Renal pelvis (tissue), 12 donors: ENCODE measurements around the gene PTPN3. TPM values are rescaled to one million over a fixed set of nuclear protein-coding genes. Genes with fewer than 3 reads are reported as not detected.
"Not testable (repeated sequence)": the region's sequence is repeated elsewhere in the genome, so short reads cannot be mapped to it uniquely, and the experiment has no call there.

Source experiments
- DNase-seq: peaks from one replicate; pipeline ENCODE4 v3.0.0-alpha.2; 2013
- long read RNA-seq, 16 experiments: transcript quantifications; one replicate each; lab custom pipeline, GENCODE V29; 2026
- polyA plus RNA-seq, 3 donors: library from polyadenylated mRNA; unstranded; fragments of 120-200 nt; gene quantifications; one replicate each; pipeline ENCODE4 v1.2.1, GENCODE V29; 2013; ENCODE audit not compliant: insufficient read length in 3 of 3

Gene PTPN3, protein sequence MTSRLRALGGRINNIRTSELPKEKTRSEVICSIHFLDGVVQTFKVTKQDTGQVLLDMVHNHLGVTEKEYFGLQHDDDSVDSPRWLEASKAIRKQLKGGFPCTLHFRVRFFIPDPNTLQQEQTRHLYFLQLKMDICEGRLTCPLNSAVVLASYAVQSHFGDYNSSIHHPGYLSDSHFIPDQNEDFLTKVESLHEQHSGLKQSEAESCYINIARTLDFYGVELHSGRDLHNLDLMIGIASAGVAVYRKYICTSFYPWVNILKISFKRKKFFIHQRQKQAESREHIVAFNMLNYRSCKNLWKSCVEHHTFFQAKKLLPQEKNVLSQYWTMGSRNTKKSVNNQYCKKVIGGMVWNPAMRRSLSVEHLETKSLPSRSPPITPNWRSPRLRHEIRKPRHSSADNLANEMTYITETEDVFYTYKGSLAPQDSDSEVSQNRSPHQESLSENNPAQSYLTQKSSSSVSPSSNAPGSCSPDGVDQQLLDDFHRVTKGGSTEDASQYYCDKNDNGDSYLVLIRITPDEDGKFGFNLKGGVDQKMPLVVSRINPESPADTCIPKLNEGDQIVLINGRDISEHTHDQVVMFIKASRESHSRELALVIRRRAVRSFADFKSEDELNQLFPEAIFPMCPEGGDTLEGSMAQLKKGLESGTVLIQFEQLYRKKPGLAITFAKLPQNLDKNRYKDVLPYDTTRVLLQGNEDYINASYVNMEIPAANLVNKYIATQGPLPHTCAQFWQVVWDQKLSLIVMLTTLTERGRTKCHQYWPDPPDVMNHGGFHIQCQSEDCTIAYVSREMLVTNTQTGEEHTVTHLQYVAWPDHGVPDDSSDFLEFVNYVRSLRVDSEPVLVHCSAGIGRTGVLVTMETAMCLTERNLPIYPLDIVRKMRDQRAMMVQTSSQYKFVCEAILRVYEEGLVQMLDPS
- 10 to 100 TPM; 44.8 to 66.0 (median 51.2) TPM for polyA plus RNA-seq
- long read RNA-seq, donor 1, full-length matches to known transcripts: 1 of 1 reads
- long read RNA-seq, donor 1, partial matches to known transcripts: 0 of 1 reads
- long read RNA-seq, donor 1, other reads (novel, unspliced or antisense): 0 of 1 reads
- long read RNA-seq, donor 2, full-length matches to known transcripts: 2 of 2 reads
- long read RNA-seq, donor 2, partial matches to known transcripts: 0 of 2 reads
- long read RNA-seq, donor 2, other reads (novel, unspliced or antisense): 0 of 2 reads
- long read RNA-seq, donor 3, full-length matches to known transcripts: 2 of 7 reads
- long read RNA-seq, donor 3, partial matches to known transcripts: 5 of 7 reads
- long read RNA-seq, donor 3, other reads (novel, unspliced or antisense): 0 of 7 reads
- long read RNA-seq, donor 4, full-length matches to known transcripts: 5 of 10 reads
- long read RNA-seq, donor 4, partial matches to known transcripts: 5 of 10 reads
- long read RNA-seq, donor 4, other reads (novel, unspliced or antisense): 0 of 10 reads
- long read RNA-seq, donor 5, full-length matches to known transcripts: 1 of 1 reads
- long read RNA-seq, donor 5, partial matches to known transcripts: 0 of 1 reads
- long read RNA-seq, donor 5, other reads (novel, unspliced or antisense): 0 of 1 reads
- long read RNA-seq, donor 6, full-length matches to known transcripts: 5 of 5 reads
- long read RNA-seq, donor 6, partial matches to known transcripts: 0 of 5 reads
- long read RNA-seq, donor 6, other reads (novel, unspliced or antisense): 0 of 5 reads
- long read RNA-seq, donor 7, full-length matches to known transcripts: 4 of 9 reads
- long read RNA-seq, donor 7, partial matches to known transcripts: 5 of 9 reads
- long read RNA-seq, donor 7, other reads (novel, unspliced or antisense): 0 of 9 reads
- long read RNA-seq, donor 8: 0 reads
- long read RNA-seq, donor 9, full-length matches to known transcripts: 5 of 5 reads
- long read RNA-seq, donor 9, partial matches to known transcripts: 0 of 5 reads
- long read RNA-seq, donor 9, other reads (novel, unspliced or antisense): 0 of 5 reads
- long read RNA-seq, donor 10, full-length matches to known transcripts: 1 of 1 reads
- long read RNA-seq, donor 10, partial matches to known transcripts: 0 of 1 reads
- long read RNA-seq, donor 10, other reads (novel, unspliced or antisense): 0 of 1 reads
- long read RNA-seq, donor 11, partial matches to known transcripts: 6 of 6 reads
- long read RNA-seq, donor 11, other reads (novel, unspliced or antisense): 0 of 6 reads
- long read RNA-seq, donor 12, full-length matches to known transcripts: 4 of 4 reads
- long read RNA-seq, donor 12, partial matches to known transcripts: 0 of 4 reads
- long read RNA-seq, donor 12, other reads (novel, unspliced or antisense): 0 of 4 reads
- long read RNA-seq, donor 13: 0 reads
- long read RNA-seq, donor 14: 0 reads
- long read RNA-seq, donor 15, full-length matches to known transcripts: 3 of 3 reads
- long read RNA-seq, donor 15, partial matches to known transcripts: 0 of 3 reads
- long read RNA-seq, donor 15, other reads (novel, unspliced or antisense): 0 of 3 reads
- long read RNA-seq, donor 16, full-length matches to known transcripts: 4 of 4 reads
- long read RNA-seq, donor 16, partial matches to known transcripts: 0 of 4 reads
- long read RNA-seq, donor 16, other reads (novel, unspliced or antisense): 0 of 4 reads

DNA sequence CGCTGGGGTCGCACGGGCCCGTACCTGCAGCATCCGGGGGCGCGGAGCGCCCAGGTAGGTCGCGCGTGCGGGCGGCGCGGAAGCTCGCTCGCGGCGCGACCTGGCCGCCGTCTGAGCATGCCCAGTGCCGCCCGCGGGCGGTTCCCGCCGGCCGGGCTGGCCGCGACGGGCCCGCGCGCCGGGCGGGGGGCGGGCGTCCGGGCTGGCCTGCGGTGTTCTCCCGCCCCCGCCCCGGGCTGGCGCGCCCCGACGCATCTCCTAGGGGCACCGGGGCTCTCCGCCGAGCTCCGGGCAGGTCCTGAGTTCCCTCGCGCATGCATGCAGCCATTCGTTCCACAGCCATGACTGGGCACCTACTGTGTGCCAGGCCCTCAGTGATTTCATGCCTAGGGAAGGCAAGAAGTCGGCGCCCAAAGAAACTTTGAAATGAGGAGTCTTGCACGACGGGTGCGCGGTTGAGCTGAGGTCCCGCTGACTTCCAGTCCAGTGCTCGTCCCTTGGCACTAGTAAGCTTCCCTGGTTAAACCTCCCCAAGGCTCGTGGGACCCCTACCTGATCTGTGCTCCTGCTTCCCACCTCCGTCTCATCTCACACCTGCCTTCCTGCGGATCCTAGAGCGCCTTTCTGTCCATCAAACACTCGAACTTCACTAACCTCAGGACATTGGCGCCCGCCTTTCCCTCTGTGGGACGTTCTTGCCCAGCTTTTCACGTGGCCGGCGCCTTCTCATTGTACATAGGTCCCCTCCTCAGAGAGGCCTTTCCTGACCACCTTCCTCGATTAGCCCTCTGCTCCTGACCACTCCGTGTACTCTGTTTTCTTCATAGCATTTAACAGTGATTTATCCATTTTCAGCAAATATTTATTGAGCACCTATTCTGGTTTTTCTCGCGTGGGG is at the start of gene PTPN3:
PTPN3 (minus strand) TSS at position 113 of the 898 bp plus-strand sequence. CDS start 34,873 bp downstream, outside the sequence.
- DNase-seq: no peak

DNA sequence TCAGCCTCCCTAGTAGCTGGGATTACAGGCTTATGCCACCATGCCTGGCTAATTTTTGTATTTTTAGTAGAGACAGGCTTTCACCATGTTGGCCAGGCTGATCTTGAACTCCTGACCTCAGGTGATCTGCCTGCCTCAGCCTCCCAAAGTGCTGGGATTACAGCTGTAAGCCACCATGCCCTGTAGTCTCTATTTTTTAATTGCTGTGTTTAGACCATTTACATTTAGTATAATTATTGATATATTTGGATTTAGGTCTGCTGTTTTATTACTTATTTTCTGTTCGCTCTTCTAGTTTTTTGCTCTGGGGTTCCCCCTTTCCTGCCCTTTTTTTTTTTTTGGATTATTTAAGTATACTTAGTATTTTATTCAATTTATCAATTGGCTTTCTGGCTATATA is 46.8 kb upstream of the PTPN3 start:
- not testable (repeated sequence) for DNase-seq

DNA sequence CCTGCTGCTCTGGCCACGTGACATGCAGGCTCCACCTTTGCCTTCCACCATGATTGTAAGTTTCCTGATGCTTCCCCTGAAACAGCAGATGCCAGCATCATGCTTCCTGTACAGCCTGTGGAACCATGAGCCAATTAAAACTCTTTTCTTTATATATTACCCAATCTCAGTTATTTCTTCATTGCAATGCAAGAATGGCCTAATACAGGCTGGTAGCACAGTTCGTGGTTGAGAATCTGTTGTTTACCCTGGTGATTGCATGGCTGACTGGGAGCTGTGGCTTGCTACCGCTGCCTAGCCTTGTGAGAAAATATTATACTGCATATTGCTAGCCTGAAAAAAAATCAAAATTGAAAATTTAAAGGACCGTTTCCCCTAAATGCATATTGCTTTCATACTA is 44.8 kb upstream of the PTPN3 start:
- no peak for DNase-seq

DNA sequence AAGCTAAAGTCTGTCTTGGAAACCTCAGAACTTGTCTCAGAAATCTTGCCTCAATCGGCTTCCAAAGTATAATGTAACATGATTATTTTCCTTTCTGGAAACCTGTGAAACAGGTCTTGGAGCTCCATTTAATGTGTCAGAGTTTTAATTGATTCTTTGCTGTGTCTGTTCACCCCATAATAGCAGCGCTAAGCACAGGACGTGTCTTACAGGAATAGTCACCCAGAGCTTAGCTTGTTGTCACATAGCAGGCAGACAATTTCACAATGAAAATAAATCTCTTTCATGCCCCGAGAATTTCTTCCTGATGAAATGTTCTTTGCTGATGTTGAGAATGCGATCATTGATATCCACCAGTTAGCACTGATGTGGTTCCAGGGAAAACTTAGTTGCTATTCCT is 40.2 kb upstream of the PTPN3 start:
- DNase-seq: no peak

DNA sequence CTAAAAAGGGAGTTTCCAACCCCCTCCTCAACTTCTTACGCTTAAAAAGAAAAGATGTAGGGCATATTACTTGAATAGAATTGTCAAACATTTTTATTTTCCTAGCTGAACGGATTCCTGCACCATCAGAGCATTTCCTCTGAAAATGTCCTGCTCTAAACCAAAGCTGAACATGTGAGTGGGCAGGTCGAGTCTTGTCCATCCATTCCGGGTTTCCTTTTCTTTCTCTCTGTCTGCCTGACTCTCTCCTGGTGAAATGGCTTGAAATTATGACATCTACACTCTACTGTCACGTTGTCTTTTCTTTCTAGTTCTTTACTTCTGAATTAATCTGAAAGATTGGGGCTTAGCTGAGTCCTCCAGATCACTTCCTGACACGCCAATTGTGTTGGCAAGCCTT is 39.2 kb upstream of the PTPN3 start:
- no peak for DNase-seq

DNA sequence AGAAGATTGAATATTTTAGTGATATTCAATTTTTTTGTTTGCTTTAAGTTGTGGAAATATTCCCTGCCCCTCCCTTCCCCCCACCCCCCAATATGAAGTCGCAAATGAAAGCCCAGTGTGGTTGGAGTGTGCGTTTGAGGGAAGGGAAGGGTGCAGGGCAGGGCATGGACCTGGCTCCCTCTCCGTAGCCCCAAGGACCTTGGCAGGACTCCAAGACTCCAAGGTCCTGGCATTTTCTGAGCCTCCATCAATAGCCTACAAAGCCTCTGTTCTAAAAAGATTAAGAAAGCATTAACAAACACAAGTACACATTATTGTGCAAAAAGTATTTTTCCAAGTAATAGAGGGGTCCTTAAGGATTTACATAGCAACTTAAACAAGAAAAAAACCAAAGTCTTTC is 38.8 kb upstream of the PTPN3 start:
- DNase-seq: no peak

DNA sequence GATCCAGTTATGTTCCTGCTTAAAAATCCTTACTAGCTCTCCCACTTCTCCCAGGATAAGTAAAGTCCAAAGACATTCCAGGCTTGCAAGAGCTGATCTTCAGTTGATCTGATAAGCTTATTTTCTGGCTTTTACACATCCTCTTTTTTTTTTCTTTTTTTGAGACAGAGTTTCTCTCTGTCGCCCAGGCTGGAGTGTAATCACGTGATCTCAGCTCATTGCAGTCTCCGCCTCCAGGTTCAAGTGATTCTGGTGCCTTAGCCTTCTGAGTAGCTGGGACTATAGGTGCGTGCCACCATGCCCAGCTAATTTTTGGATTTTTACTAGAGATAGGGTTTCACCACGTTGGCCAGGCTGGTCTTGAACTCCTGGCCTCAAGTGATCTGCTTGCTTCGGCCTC is 37.3 kb upstream of the PTPN3 start:
- no peak for DNase-seq

DNA sequence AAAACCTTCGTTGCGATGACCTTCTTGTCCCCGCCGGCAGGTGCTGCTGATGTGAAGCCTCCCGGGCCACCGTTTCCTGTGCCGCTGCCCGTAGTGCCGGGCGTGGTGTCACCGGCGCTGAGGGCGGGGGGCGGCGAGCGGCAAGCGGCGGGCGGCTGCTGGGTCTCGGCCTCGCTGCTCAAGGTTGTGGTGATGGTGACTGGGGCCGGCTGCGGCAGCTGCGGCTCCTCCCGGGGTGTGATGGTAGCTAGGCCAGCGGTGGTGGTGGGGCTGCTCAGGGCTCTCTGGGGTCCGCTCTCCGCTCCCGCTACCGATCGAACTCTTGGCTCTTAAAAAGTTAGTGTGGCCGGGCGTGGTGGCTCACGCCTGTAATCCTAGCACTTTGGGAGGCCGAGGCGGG is 36.0 kb upstream of the PTPN3 start:
- no peak for DNase-seq

DNA sequence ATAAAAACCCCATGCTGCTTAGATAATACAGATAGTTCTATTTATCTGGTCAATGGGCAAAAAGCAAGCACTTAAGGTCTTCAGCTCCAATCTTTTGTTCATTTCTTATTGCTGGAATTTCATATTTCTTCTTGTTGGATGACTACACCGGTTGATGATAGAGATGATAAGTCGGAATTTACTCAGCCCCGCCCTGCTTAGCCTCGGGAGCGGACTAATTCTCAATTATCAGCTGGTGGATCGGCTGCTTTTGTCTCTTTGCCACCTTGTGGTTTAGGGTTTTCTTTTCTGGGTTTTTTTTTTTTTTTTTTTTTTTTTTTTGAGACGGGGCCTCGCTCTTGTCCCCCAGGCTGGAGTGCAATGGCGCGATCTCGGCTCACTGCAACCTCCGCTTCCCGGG is 34.5 kb upstream of the PTPN3 start:
- not testable (repeated sequence) for DNase-seq

DNA sequence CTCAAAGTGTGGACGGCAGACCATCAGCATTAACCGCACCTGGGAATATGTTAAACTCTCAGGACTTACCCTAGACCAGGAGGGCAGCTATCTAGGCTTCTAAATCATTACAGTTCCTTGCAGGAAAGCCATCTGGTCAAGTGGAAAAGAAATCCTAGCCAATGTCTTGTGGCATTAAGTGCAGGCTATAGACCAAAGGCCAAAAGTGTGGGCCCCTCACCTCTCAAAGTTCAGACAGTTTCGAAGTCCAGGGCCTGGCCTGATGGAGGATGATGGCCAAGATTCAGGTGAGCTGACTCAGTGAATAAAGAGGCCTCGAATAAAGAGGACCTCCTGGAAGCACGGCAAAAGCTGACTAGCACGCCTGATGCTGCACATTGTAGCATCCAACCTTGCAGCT is 24.0 kb upstream of the PTPN3 start:
- no peak for DNase-seq

DNA sequence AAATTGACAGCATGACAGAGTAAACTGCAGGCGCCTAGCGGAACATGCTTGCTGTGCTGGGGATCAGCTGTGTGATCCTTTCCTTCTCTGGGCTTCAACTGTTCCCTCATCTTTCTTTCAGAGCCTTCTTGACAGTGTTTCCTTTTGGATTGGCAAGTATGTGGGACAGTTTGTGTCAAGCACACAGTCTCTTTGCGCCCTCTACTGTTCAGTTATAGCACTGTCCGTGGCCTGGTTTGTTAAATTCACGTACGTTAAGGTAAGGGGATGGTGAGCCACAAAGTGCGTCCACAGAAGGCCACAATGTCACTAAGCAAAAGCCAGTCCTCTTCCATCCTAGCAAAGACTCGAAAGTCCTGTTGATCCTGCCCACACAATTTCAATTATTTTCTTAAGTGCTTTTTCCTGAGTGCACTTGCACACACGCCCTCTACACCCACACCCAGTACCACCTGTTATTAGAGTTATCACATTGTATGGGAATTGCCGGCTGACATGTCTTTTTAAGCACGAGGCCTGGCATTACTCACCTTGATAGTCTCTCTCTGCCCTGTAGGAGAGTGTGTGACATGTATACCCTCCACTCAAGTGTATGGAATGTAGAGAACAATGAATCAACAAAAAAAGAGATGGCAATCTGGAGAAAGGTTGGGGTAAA is 22.5 kb upstream of the PTPN3 start:
- DNase-seq: peak; percentile 76

DNA sequence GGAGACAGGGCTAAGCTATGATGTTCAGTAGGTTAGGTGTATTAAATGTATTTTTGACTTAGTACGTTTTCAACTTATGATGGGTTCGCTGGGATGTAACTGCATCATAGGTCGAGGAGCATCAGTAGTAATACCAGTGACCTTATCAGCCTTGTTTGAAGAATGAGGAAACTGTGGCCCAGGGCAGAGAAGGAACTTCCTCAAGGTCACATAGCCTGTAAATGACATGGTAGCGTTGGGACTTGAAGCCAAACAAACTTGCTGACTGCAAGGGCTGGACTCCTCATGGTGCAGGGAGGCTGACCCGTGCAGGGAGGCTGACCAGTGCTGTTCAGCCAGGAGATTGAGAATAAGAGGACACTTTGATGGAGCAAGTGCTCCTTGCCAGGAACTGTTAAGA is 21.3 kb upstream of the PTPN3 start:
- no peak for DNase-seq

DNA sequence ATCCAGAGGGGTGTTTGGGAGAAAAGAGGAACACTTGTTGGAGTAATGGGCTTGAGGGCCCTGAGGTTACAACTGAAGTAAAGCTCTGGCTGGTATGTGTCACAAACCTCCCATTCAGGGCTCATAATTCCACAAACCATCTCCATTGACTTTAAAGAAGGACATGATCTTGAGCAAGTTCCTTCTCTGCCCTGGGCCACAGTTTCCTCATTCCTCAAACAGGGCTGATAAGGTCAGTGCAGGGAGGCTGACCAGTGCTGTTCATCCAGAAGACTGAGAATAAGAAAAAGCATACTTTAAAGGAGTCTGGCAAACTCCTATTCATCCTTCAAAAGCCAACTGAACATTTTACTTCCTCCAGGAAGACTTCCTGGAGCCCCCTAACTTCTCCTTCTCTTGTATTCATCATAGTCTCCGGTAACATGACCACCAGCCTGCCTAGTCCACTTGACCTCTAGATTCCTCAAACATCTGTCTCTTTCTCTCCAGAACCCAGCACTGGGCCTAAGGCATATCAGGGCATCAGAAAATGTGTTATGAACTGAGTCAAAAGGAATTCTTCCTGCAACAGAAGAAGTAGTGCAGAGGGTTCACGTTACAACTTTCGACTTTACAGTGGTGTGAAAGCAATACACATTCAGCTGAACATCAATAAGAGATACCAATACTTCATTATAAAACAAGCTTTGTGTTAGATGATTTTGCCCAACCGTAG is 20.7 kb upstream of the PTPN3 start:
- DNase-seq: no peak

DNA sequence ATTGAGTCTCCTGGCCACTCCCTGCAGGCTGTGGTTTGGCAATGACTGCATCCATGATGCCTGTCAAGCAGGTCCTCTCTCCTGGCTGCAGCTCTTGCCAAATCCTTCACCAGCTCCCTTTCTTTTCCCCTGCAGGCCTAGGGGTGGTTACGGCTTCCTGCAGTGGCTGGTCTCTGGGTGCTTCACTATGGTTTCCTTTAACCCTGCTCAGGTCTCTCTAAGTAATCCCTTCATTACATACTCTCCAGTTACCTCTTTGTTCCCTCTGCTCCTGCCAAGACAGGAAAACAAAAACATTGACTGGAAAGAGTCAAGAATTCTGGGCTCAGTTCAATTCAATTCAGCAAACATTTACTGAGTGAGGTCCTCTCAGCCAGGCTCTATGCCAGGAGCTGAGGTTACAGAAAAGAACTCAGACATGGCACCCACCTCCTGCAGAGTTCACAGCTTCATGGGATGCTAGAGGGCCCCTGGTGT is 19.8 kb upstream of the PTPN3 start:
- DNase-seq: no peak

DNA sequence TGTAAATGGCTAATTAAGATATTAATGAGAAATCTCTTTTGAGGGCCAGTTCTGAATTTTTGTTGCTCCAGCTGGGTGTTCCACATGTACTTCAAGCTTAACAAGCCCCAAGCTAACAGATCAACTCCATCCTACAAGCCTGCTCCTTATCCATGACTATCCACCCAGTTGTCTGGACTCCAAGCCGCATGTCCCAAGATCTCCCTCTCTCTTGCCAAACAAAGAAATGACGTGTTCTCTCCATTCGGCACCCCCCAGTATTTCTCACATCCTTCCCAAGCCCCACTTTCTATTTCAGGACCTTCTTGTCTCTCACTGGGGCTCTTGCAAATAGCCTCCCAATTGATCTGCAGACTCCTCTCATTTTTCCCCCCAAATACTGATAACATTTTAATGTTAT is 15.8 kb upstream of the PTPN3 start:
- DNase-seq: no peak

DNA sequence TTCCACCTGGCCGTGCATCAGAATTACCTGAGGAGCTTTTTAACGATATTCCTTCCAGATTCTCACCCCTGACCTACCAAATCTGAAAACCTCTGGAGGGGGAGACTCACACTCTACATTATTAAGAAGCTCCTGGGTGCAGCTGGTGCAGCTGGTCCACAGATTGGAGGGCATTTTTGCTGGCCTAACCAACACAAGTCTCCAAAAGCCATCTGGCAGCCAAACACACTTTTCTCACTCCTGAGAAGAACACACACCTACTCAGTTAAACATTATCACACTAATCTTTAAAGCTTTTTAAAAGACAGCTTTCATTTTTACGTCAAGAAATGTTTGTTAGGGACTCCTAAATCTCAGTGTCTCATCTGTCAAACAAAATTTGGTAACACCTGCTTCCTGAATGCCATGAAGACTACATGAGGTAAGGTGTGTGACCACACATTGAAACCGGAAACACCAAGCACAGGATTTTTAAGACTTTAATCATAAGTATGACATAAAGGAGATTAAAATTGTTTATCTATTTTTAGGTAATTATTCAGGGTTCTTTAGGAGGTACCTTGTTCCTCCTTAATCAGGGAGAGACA is 14.2 kb upstream of the PTPN3 start:
- no peak for DNase-seq
